Esophagus muscularis mucosa (tissue), 4 donors: ENCODE measurements around the gene PKMYT1.

ENCODE experiments used
- EP300 ChIP-seq: sonication (generic); formaldehyde crosslinking; IDR thresholded peaks from one replicate; pipeline ENCODE4 v1.6.1; 2017; ENCODE audit warnings: antibody characterized with exemption
- POLR2A ChIP-seq: fragments of 450-650 bp; IDR thresholded peaks from one replicate; pipeline ENCODE4 v1.6.1; 2017; ENCODE audit warnings: antibody characterized with exemption, moderate library complexity, mild to moderate bottlenecking, low read depth
- POLR2AphosphoS5 ChIP-seq, 2 donors: sonication (generic); formaldehyde crosslinking; IDR thresholded peaks; one replicate each; pipeline ENCODE4 v1.6.1; 2017; ENCODE audit warnings: antibody characterized with exemption in 2 of 2
- TF ChIP-seq, protein P1 (sequence below), 3 experiments: fragments of 200-600 bp in 2 of 3; fragments of 450-650 bp in 1 of 3; sonication (generic) in 2 of 3; IDR thresholded peaks; one replicate each; pipeline ENCODE4 v1.5.1; 2017 to 2019; ENCODE audit warnings: antibody characterized with exemption in 3 of 3, mild to moderate bottlenecking in 2 of 3, moderate library complexity in 1 of 3

DNA sequence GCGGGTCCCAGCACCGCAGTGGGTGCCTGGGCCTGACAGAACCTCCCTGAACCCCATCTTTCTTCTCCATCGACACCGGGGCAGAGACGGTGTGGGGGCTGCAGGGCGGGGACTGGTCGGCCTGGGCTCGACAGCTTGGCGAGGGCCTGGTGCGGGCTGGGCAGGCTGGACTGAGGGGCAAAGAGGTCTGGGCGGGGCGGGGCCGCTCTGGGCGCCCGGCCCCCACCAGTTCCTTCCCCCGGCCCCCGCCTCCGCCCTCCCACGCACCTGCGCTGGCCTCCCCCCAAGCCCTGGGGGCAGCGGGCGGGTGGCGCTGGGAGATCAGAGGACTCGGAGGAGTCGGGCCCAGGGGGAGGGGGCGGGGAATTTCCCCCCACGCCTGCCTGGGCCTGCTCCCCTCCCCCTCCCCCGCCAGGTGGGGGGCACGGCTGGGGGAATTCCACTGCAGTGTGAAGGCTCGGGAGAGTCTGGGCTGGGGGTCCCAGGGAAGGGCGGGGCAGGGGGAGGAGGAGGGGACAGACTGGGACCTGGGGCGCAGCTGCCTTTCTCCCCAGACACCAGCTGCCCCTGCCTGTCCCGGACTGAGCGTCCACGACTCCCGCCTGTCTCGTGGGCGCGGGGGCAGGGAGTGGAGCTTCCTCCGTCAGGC lies 17.0 kb downstream of the PKMYT1 start:
- TF ChIP-seq POLR2A (no peak), EP300 (no peak), POLR2AphosphoS5 (IDR thresholded peaks at IDR 0.05) (no peak)
- TF ChIP-seq, protein P1, sequence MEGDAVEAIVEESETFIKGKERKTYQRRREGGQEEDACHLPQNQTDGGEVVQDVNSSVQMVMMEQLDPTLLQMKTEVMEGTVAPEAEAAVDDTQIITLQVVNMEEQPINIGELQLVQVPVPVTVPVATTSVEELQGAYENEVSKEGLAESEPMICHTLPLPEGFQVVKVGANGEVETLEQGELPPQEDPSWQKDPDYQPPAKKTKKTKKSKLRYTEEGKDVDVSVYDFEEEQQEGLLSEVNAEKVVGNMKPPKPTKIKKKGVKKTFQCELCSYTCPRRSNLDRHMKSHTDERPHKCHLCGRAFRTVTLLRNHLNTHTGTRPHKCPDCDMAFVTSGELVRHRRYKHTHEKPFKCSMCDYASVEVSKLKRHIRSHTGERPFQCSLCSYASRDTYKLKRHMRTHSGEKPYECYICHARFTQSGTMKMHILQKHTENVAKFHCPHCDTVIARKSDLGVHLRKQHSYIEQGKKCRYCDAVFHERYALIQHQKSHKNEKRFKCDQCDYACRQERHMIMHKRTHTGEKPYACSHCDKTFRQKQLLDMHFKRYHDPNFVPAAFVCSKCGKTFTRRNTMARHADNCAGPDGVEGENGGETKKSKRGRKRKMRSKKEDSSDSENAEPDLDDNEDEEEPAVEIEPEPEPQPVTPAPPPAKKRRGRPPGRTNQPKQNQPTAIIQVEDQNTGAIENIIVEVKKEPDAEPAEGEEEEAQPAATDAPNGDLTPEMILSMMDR (IDR thresholded peaks at IDR 0.05), result no peak
